ENCODE data around the gene CNTF. TPM values are rescaled to one million over a fixed set of nuclear protein-coding genes. Genes with fewer than 3 reads are reported as not detected.

CNTF gene, protein sequence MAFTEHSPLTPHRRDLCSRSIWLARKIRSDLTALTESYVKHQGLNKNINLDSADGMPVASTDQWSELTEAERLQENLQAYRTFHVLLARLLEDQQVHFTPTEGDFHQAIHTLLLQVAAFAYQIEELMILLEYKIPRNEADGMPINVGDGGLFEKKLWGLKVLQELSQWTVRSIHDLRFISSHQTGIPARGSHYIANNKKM
- total RNA-seq (2022; extraction: Qiagen RNA extraction) = 0.96 to 1.3 TPM (median 1.2 TPM) in 5 replicates

DNA sequence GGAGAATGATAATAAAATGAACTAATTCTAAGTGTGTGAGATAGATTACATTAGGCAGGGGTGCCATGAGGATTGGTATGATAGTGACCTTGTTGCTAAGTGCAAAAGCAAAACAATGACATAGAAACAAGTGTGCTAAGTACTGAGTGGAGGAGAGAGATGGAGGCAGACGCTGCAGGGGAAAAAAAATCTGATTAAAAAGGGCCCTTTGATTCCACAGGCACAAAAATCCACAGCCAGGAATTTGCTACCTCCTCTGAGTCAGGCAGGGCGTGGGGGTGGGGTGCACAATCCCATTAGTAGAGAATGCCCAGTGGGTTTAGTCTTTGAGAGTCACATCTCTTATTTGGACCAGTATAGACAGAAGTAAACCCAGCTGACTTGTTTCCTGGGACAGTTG lies at the start of gene CNTF:
Gene CNTF (plus strand): TSS at position 322 of the 400 bp plus-strand sequence. CDS start 88 bp downstream, outside the sequence.

GRCh38 chr11:58575377-58576020 lies 47.0 kb upstream of the CNTF start, which contains the start of gene LPXN:
TSS of gene LPXN (minus strand) at chr11:58575856. CDS start at chr11:58575772, 84 bp downstream.

GRCh38 chr11:58578635-58579191 lies 43.8 kb upstream of the CNTF start, which contains the start of gene ZFP91:
TSS of gene ZFP91 (plus strand) at chr11:58579063. CDS start at chr11:58579282, 219 bp downstream.

Other genes starting within 250 kb of the CNTF start
- not detected in 5 replicates for gene OR5B3, start 215.8 kb upstream of the CNTF start, total RNA-seq (2022; extraction: Qiagen RNA extraction)
- gene OR5B2, start 194.5 kb upstream of the CNTF start, total RNA-seq (2022; extraction: Qiagen RNA extraction) = not detected in 5 replicates
- not detected in 5 replicates for gene OR5B12, start 180.4 kb upstream of the CNTF start, total RNA-seq (2022; extraction: Qiagen RNA extraction)
- gene OR5B21, start 114.6 kb upstream of the CNTF start, total RNA-seq (2022; extraction: Qiagen RNA extraction) = not detected in 5 replicates
- gene LPXN, start 46.8 kb upstream of the CNTF start, total RNA-seq (2022; extraction: Qiagen RNA extraction) = 1.7 to 2.7 TPM (median 2.0 TPM) in 5 replicates
- 30.8 to 43.4 TPM (median 34.9 TPM) in 5 replicates for gene ZFP91, start 43.6 kb upstream of the CNTF start, total RNA-seq (2022; extraction: Qiagen RNA extraction)
- gene GLYAT, start 109.3 kb downstream of the CNTF start, total RNA-seq (2022; extraction: Qiagen RNA extraction) = not detected in 5 replicates
- gene GLYATL2, start 222.0 kb downstream of the CNTF start, total RNA-seq (2022; extraction: Qiagen RNA extraction) = 0.06 to 0.18 TPM in 2 of 5 replicates, not detected in the others

Measured in A549 treated with AZD2906 at 1 μM for 4 hours (cell line).